GM23338 (cell line): Measurements from ENCODE around the gene TBC1D12. TPM values are rescaled to one million over a fixed set of nuclear protein-coding genes. Genes with fewer than 3 reads are reported as not detected.

Source experiments
- ATAC-seq: fragments of 200-7000 bp; cut with Tn5 transposase; 3 replicates; pipeline ENCODE4 v1.9.1; 2020
- DNase-seq: peaks from one replicate; pipeline ENCODE4 v3.0.0-alpha.2; 2015; ENCODE audit warnings: low spot score
- H2AFZ ChIP-seq: fragments of 200-600 bp; sonication (generic); 2 replicates; pipeline ENCODE4 v1.8.0; 2016; ENCODE audit warnings: antibody characterized with exemption, mild to moderate bottlenecking, moderate library complexity
- H3F3A ChIP-seq: fragments of 200-600 bp; sonication (generic); replicated peaks from 2 replicates; pipeline ENCODE4 v1.8.0; 2017; ENCODE audit warnings: antibody characterized with exemption, mixed run types, low read depth
- H3K27ac ChIP-seq: fragments of 200-600 bp; sonication (generic); 2 replicates; pipeline ENCODE4 v1.6.1; 2016; ENCODE audit warnings: low read depth
- H3K27me3 ChIP-seq: fragments of 200-600 bp; sonication (generic); 2 replicates; pipeline ENCODE4 v1.8.0; 2016; ENCODE audit warnings: mild to moderate bottlenecking, mixed run types, moderate library complexity; ENCODE audit not compliant: insufficient read depth
- H3K36me3 ChIP-seq: fragments of 200-600 bp; sonication (generic); 2 replicates; pipeline ENCODE4 v1.8.0; 2016; ENCODE audit warnings: mild to moderate bottlenecking; ENCODE audit not compliant: insufficient read depth
- H3K4me1 ChIP-seq: fragments of 200-600 bp; sonication (generic); 2 replicates; pipeline ENCODE4 v1.8.0; 2016; ENCODE audit warnings: mild to moderate bottlenecking, moderate library complexity; ENCODE audit not compliant: insufficient read depth
- H3K4me2 ChIP-seq: fragments of 200-600 bp; sonication (generic); 2 replicates; pipeline ENCODE4 v1.7.1; 2017; ENCODE audit warnings: mixed run types
- H3K4me3 ChIP-seq: fragments of 200-600 bp; sonication (generic); 2 replicates; pipeline ENCODE4 v1.6.1; 2016; ENCODE audit warnings: mixed run types
- H3K79me2 ChIP-seq: fragments of 200-600 bp; sonication (generic); replicated peaks from 2 replicates; pipeline ENCODE4 v1.8.0; 2017; ENCODE audit warnings: mild to moderate bottlenecking; ENCODE audit not compliant: insufficient read depth
- H3K9me2 ChIP-seq: fragments of 200-600 bp; sonication (generic); 2 replicates; pipeline ENCODE4 v1.8.0; 2017; ENCODE audit not compliant: insufficient read depth
- H4K20me1 ChIP-seq: fragments of 200-600 bp; sonication (generic); replicated peaks from 2 replicates; pipeline ENCODE4 v1.8.0; 2017; ENCODE audit warnings: mild to moderate bottlenecking; ENCODE audit not compliant: insufficient read depth
- H3K27ac Mint-ChIP-seq: 2 replicates; pipeline ENCODE4 v1.8.0; 2020; ENCODE audit warnings: inconsistent platforms, mild to moderate bottlenecking, moderate library complexity, mixed read lengths
- H3K27me3 Mint-ChIP-seq: 3 replicates; pipeline ENCODE4 v1.8.0; 2022; ENCODE audit warnings: low read depth, mild to moderate bottlenecking, moderate library complexity, mixed read lengths, inconsistent platforms; ENCODE audit not compliant: insufficient read depth, poor library complexity
- H3K36me3 Mint-ChIP-seq: 3 replicates; pipeline ENCODE4 v1.8.0; 2021; ENCODE audit warnings: low read depth, mild to moderate bottlenecking, inconsistent platforms, moderate library complexity, mixed read lengths
- H3K4me1 Mint-ChIP-seq: 3 replicates; pipeline ENCODE4 v1.8.0; 2020; ENCODE audit warnings: mild to moderate bottlenecking, inconsistent platforms, mixed read lengths
- H3K4me3 Mint-ChIP-seq: 3 replicates; pipeline ENCODE4 v1.8.0; 2021; ENCODE audit warnings: moderate library complexity, mild to moderate bottlenecking, inconsistent platforms, mixed read lengths
- H3K9me3 Mint-ChIP-seq: 3 replicates; pipeline ENCODE4 v1.8.0; 2020; ENCODE audit warnings: moderate library complexity, mild to moderate bottlenecking, inconsistent platforms, mixed read lengths
- CREB1 ChIP-seq: fragments of 250-450 bp; sonication (Bioruptor Pico); IDR thresholded peaks from 2 replicates; pipeline ENCODE4 v1.5.0; 2020; ENCODE audit warnings: low read depth, mild to moderate bottlenecking, moderate library complexity
- CTCF ChIP-seq, 2 experiments: fragments of 200-600 bp in 1 of 2; sonication (generic) in 1 of 2; conservative IDR thresholded peaks; 2 replicates each; pipeline versions ENCODE4 v1.5.1 to v1.6.1; 2016 to 2017; ENCODE audit warnings: antibody characterized with exemption in 2 of 2, low read depth in 2 of 2, mild to moderate bottlenecking in 2 of 2, moderate library complexity in 1 of 2
- ETS1 ChIP-seq: IDR thresholded peaks from 2 replicates; pipeline ENCODE4 v1.6.1; 2016; ENCODE audit warnings: antibody characterized with exemption
- EZH2 ChIP-seq: fragments of 200-600 bp; sonication (generic); IDR thresholded peaks from one replicate; pipeline ENCODE4 v1.8.0; 2017; ENCODE audit warnings: antibody characterized with exemption, mild to moderate bottlenecking, low read depth; ENCODE audit not compliant: unreplicated experiment
- EZH2phosphoT487 ChIP-seq: fragments of 200-600 bp; sonication (generic); IDR thresholded peaks from one replicate; pipeline ENCODE4 v1.8.1; 2018; ENCODE audit warnings: antibody characterized with exemption; ENCODE audit not compliant: unreplicated experiment
- JUNB ChIP-seq: IDR thresholded peaks from one replicate; pipeline ENCODE4 v1.6.1; 2016; ENCODE audit warnings: antibody characterized with exemption; ENCODE audit not compliant: unreplicated experiment
- NANOG ChIP-seq: IDR thresholded peaks from 2 replicates; pipeline ENCODE4 v1.6.1; 2016; ENCODE audit warnings: antibody characterized with exemption, borderline replicate concordance
- POLR2AphosphoS5 ChIP-seq: IDR thresholded peaks from 2 replicates; pipeline ENCODE4 v1.6.1; 2016; ENCODE audit warnings: antibody characterized with exemption, low read depth
- REST ChIP-seq: IDR thresholded peaks from one replicate; pipeline ENCODE4 v1.6.1; 2018; ENCODE audit warnings: antibody characterized with exemption; ENCODE audit not compliant: unreplicated experiment
- STAT1 ChIP-seq: IDR thresholded peaks from one replicate; pipeline ENCODE4 v1.6.1; 2016; ENCODE audit warnings: antibody characterized with exemption; ENCODE audit not compliant: unreplicated experiment
- ZNF114 ChIP-seq: fragments of 250-450 bp; sonication (Bioruptor Pico); IDR thresholded peaks from 2 replicates; pipeline ENCODE4 v1.5.0; 2020; ENCODE audit warnings: mild to moderate bottlenecking, moderate library complexity
- ZNF331 ChIP-seq: fragments of 250-450 bp; sonication (Bioruptor Pico); IDR thresholded peaks from 2 replicates; pipeline ENCODE4 v1.5.0; 2020; ENCODE audit warnings: low read depth, mild to moderate bottlenecking, moderate library complexity
- ZNF462 ChIP-seq: fragments of 250-450 bp; sonication (Bioruptor Pico); IDR thresholded peaks from 2 replicates; pipeline ENCODE4 v1.5.0; 2020; ENCODE audit warnings: mild to moderate bottlenecking, moderate library complexity
- polyA plus RNA-seq: library from polyadenylated mRNA; unstranded; fragments of >200 nt; fragmentation: Nextera tagmentation; extraction: Ambion mirVana; gene quantifications from 2 replicates; pipeline ENCODE4 v1.2.1, GENCODE V29; 2016
- total RNA-seq: library from RNA; depleted of rRNA; stranded (reverse); fragments of >200 nt; shearing (Covaris generic); gene quantifications from 2 replicates; pipeline ENCODE4 v1.2.3, GENCODE V29; 2014

Gene TBC1D12
- total and polyA plus RNA-seq, 2 experiments from 2014 or later = 2.3 to 3.6 TPM

- DNase-seq = no peak
- H3K4me3 ChIP-seq = no peak overlapping the region
- Mint-ChIP-seq H3K4me1 (no peaks in the 10 kb centered on the region), H3K27ac (no peak overlapping the region), H3K27me3 (peaks cover 9% of the 10 kb centered on the region), H3K4me3 (no peak overlapping the region), H3K9me3 (no peaks in the 10 kb centered on the region), H3K36me3 (peaks cover 89% of the 10 kb centered on the region)
- H3K79me2 ChIP-seq = peaks cover 84% of the 10 kb centered on the region
- TF ChIP-seq ETS1 (no peak), JUNB (no peak), STAT1 (no peak), ZNF331 (CRISPR knock-in tag) (no peak), CTCF (conservative IDR thresholded peaks at IDR 0.05; ENCODE audit: low read depth in 2 of 2) (no peak), REST (no peak), EZH2phosphoT487 (no peak), ZNF114 (CRISPR knock-in tag) (no peak), POLR2AphosphoS5 (no peak), ZNF462 (CRISPR knock-in tag) (no peak), NANOG (no peak), CREB1 (no peak), EZH2 (no peak)
- H3K4me2 ChIP-seq = no peak overlapping the region
- peaks cover 40% of the 10 kb centered on the region for H4K20me1 ChIP-seq
- no peaks in the 10 kb centered on the region; the same call in 1 of the 2 replicates for H3F3A ChIP-seq
- H3K9me2 ChIP-seq = no peaks in the 10 kb centered on the region
- no peak overlapping the region for H2AFZ ChIP-seq
- H3K27ac ChIP-seq = no peak overlapping the region
- H3K36me3 ChIP-seq = peaks cover 85% of the 10 kb centered on the region
- H3K27me3 ChIP-seq = no peaks in the 10 kb centered on the region
- H3K4me1 ChIP-seq = no peaks in the 10 kb centered on the region
- ATAC-seq = no peak
Observed at GRCh38 chr10:94571528-94571927, 169.2 kb downstream of the TBC1D12 start.
